Measurements from ENCODE around the gene STKLD1.

DNA sequence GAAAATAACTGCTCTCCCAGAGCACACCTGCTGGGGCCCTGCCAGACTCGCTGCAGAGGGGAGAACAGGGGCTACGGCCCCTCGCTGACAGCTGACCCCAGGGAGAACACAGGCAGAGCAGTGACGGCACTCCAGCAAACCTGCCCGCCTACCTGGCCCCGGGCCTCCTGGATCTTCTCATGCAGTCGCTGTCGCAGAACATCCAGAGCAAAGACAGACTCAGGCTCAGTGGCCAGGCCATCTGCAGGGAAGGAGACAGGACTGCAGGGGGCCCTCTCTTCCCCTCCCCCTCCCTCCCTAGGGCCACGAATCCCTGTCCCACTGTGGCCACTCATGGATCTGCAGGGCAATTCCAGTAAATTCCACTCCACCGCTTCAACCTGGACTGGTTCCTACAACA lies 42.6 kb upstream of the STKLD1 start:
- TF ChIP-seq, protein P1, sequence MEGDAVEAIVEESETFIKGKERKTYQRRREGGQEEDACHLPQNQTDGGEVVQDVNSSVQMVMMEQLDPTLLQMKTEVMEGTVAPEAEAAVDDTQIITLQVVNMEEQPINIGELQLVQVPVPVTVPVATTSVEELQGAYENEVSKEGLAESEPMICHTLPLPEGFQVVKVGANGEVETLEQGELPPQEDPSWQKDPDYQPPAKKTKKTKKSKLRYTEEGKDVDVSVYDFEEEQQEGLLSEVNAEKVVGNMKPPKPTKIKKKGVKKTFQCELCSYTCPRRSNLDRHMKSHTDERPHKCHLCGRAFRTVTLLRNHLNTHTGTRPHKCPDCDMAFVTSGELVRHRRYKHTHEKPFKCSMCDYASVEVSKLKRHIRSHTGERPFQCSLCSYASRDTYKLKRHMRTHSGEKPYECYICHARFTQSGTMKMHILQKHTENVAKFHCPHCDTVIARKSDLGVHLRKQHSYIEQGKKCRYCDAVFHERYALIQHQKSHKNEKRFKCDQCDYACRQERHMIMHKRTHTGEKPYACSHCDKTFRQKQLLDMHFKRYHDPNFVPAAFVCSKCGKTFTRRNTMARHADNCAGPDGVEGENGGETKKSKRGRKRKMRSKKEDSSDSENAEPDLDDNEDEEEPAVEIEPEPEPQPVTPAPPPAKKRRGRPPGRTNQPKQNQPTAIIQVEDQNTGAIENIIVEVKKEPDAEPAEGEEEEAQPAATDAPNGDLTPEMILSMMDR (conservative IDR thresholded peaks at IDR 0.05): no peak
- TF ChIP-seq EZH2 (IDR thresholded peaks at IDR 0.05; ENCODE audit: low read depth): no peak

Measured in PC-9 (cell line).